Neural cell (in vitro differentiated cells): Measurements from ENCODE around the gene KERA. TPM values are rescaled to one million over a fixed set of nuclear protein-coding genes. Genes with fewer than 3 reads are reported as not detected.

Experiments
- H2AFZ ChIP-seq: fragments of 200-600, 300-800 bp; sonication (generic), shearing (Covaris generic); 2 replicates; pipeline ENCODE4 v1.6.0; 2014; ENCODE audit warnings: low read depth, mild to moderate bottlenecking, antibody characterized with exemption, low read length, moderate library complexity
- H3F3A ChIP-seq: fragments of 200-600 bp; shearing (Covaris generic); 2 replicates; pipeline ENCODE4 v1.6.1; 2016; ENCODE audit warnings: mild to moderate bottlenecking, moderate library complexity, mixed read lengths, antibody characterized with exemption, low read length; ENCODE audit not compliant: insufficient read depth, poor library complexity, severe bottlenecking
- H3K27ac ChIP-seq: fragments of 200-600, 300-800 bp; sonication (generic), shearing (Covaris generic); 2 replicates; pipeline ENCODE4 v1.5.1; 2014; ENCODE audit warnings: mild to moderate bottlenecking, low read length, moderate library complexity
- H3K27me3 ChIP-seq: fragments of 300-800, 200-600 bp; sonication (generic), shearing (Covaris generic); 2 replicates; pipeline ENCODE4 v1.6.0; 2014; ENCODE audit warnings: mild to moderate bottlenecking, low read depth, low read length, moderate library complexity; ENCODE audit not compliant: insufficient read depth
- H3K36me3 ChIP-seq: fragments of 300-800, 200-600 bp; sonication (generic), shearing (Covaris generic); 2 replicates; pipeline ENCODE4 v1.5.1; 2014; ENCODE audit warnings: mild to moderate bottlenecking, antibody characterized with exemption, low read length, moderate library complexity; ENCODE audit not compliant: insufficient read depth
- H3K4me2 ChIP-seq: fragments of 300-800, 200-600 bp; sonication (generic), shearing (Covaris generic); 2 replicates; pipeline ENCODE4 v1.6.0; 2014; ENCODE audit warnings: mild to moderate bottlenecking, low read length
- H3K4me3 ChIP-seq: fragments of 300-800, 200-600 bp; sonication (generic), shearing (Covaris generic); 2 replicates; pipeline ENCODE4 v1.5.1; 2014; ENCODE audit warnings: mild to moderate bottlenecking, low read length, moderate library complexity
- H3K79me2 ChIP-seq: fragments of 200-600 bp; shearing (Covaris generic); replicated peaks from 2 replicates; pipeline ENCODE4 v1.6.0; 2014; ENCODE audit warnings: mild to moderate bottlenecking, low read length, moderate library complexity; ENCODE audit not compliant: insufficient read depth
- H3K9ac ChIP-seq: fragments of 300-800, 200-600 bp; sonication (generic), shearing (Covaris generic); 2 replicates; pipeline ENCODE4 v1.6.1; 2016; ENCODE audit warnings: mild to moderate bottlenecking, low read length, mixed read lengths
- H3K9me2 ChIP-seq: fragments of 200-600 bp; shearing (Covaris generic); 2 replicates; pipeline ENCODE4 v1.6.1; 2016; ENCODE audit warnings: mild to moderate bottlenecking, low read length, mixed read lengths; ENCODE audit not compliant: insufficient read depth
- H3K9me3 ChIP-seq: fragments of 200-600, 300-800 bp; sonication (generic), shearing (Covaris generic); 2 replicates; pipeline ENCODE4 v1.6.1; 2016; ENCODE audit warnings: mild to moderate bottlenecking, mixed run types, low read length, moderate library complexity, mixed read lengths
- H4K20me1 ChIP-seq: fragments of 200-600 bp; shearing (Covaris generic); 2 replicates; pipeline ENCODE4 v1.6.1; 2016; ENCODE audit warnings: mild to moderate bottlenecking, mixed run types; ENCODE audit not compliant: insufficient read depth
- CTCF ChIP-seq: fragments of 450-650 bp; IDR thresholded peaks from 2 replicates; pipeline ENCODE4 v1.5.1; 2014; ENCODE audit warnings: antibody characterized with exemption, mild to moderate bottlenecking, moderate library complexity; ENCODE audit not compliant: poor library complexity, severe bottlenecking
- EP300 ChIP-seq: fragments of 450-650 bp; conservative IDR thresholded peaks from 2 replicates; pipeline ENCODE4 v1.6.1; 2014; ENCODE audit warnings: antibody characterized with exemption, mild to moderate bottlenecking, moderate library complexity; ENCODE audit not compliant: poor library complexity, severe bottlenecking
- EZH2 ChIP-seq: fragments of 200-600, 300-800 bp; shearing (Covaris generic), sonication (generic); IDR thresholded peaks from 2 replicates; pipeline ENCODE4 v1.6.1; 2014; ENCODE audit warnings: antibody characterized with exemption, low read length, borderline replicate concordance, mild to moderate bottlenecking; ENCODE audit not compliant: insufficient read depth, poor library complexity, severe bottlenecking
- MXI1 ChIP-seq: fragments of 450-650 bp; conservative IDR thresholded peaks from 2 replicates; pipeline ENCODE4 v1.6.1; 2014; ENCODE audit warnings: antibody characterized with exemption, mild to moderate bottlenecking; ENCODE audit not compliant: poor library complexity, severe bottlenecking
- POLR2AphosphoS5 ChIP-seq: IDR thresholded peaks from 2 replicates; pipeline ENCODE4 v1.6.1; 2012
- RAD21 ChIP-seq: fragments of 450-650 bp; conservative IDR thresholded peaks from 2 replicates; pipeline ENCODE4 v1.6.1; 2014; ENCODE audit warnings: antibody characterized with exemption, mild to moderate bottlenecking, moderate library complexity
- REST ChIP-seq: IDR thresholded peaks from 2 replicates; pipeline ENCODE4 v1.6.1; 2012; ENCODE audit warnings: borderline replicate concordance
- SMC3 ChIP-seq: fragments of 450-650 bp; conservative IDR thresholded peaks from 2 replicates; pipeline ENCODE4 v1.6.1; 2014; ENCODE audit warnings: antibody characterized with exemption, mild to moderate bottlenecking, moderate library complexity; ENCODE audit not compliant: poor library complexity
- TAF1 ChIP-seq: IDR thresholded peaks from 2 replicates; pipeline ENCODE4 v1.6.1; 2012; ENCODE audit warnings: low read depth
- polyA plus RNA-seq: library from polyadenylated mRNA; depleted of rRNA; stranded (reverse); fragments of >200 nt; gene quantifications from 2 replicates; pipeline ENCODE4 v1.2.3, GENCODE V29; 2014

The KERA gene
- polyA plus RNA-seq, 1 donor from 2014 or later: not detected

- H3K27me3 ChIP-seq: no peaks in the 10 kb centered on the region
- no peak overlapping the region for H3K4me3 ChIP-seq
- H3K79me2 ChIP-seq: no peaks in the 10 kb centered on the region
- no peaks in the 10 kb centered on the region for H3K9me2 ChIP-seq
- no peak overlapping the region for H3K4me2 ChIP-seq
- no peak overlapping the region for H3K9ac ChIP-seq
- TF ChIP-seq CTCF: no peak
- TF ChIP-seq TAF1: no peak
- H3K36me3 ChIP-seq: no peaks in the 10 kb centered on the region
- H3K9me3 ChIP-seq: no peaks in the 10 kb centered on the region
- H3F3A ChIP-seq: no peaks in the 10 kb centered on the region
- no peak overlapping the region for H2AFZ ChIP-seq
- H3K27ac ChIP-seq: no peak overlapping the region
- no peaks in the 10 kb centered on the region for H4K20me1 ChIP-seq
Measured at GRCh38 chr12:91052026-91052425, 5.8 kb downstream of the KERA start.

- Histone ChIP-seq H3K9me3 (no peaks in the 10 kb centered on the region), H3K4me2 (no peak overlapping the region), H3K9me2 (no peaks in the 10 kb centered on the region), H3K36me3 (no peaks in the 10 kb centered on the region), H3K9ac (no peak overlapping the region), H3K79me2 (no peaks in the 10 kb centered on the region), H3K4me3 (no peak overlapping the region), H2AFZ (no peak overlapping the region), H3K27ac (no peak overlapping the region), H3F3A (no peaks in the 10 kb centered on the region), H3K27me3 (no peaks in the 10 kb centered on the region), H4K20me1 (no peaks in the 10 kb centered on the region)
- no peak for TF ChIP-seq EP300
- TF ChIP-seq TAF1: no peak
- TF ChIP-seq POLR2AphosphoS5: no peak
- no peak for TF ChIP-seq RAD21
- no peak for TF ChIP-seq REST
- TF ChIP-seq CTCF: no peak
- no peak for TF ChIP-seq EZH2
- TF ChIP-seq MXI1: no peak
- no peak for TF ChIP-seq SMC3
Measured at GRCh38 chr12:91044586-91044985, 13.2 kb downstream of the KERA start.
